Measurements from ENCODE around the gene SMIM38.

DNA sequence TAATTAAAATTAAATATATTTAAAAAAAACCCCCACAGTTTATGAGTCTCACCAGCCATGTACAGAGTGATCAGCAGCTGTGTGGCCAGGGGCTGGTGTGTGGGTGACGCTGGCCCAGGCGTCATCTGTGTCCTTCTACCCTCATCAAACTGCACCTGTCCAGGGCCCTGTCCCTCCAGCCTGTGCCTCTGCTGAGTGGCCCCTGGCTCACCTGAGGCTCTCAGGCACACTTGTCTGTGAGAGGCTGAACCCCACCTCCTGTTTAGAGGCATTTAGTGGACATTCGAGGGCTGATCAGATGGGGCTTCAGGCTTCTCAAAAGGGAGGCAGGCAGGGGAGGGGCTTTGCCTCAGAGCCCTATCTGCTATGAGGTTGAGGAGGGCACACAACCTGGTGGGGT is 29.9 kb upstream of the SMIM38 start:
- TF ChIP-seq, protein P1, sequence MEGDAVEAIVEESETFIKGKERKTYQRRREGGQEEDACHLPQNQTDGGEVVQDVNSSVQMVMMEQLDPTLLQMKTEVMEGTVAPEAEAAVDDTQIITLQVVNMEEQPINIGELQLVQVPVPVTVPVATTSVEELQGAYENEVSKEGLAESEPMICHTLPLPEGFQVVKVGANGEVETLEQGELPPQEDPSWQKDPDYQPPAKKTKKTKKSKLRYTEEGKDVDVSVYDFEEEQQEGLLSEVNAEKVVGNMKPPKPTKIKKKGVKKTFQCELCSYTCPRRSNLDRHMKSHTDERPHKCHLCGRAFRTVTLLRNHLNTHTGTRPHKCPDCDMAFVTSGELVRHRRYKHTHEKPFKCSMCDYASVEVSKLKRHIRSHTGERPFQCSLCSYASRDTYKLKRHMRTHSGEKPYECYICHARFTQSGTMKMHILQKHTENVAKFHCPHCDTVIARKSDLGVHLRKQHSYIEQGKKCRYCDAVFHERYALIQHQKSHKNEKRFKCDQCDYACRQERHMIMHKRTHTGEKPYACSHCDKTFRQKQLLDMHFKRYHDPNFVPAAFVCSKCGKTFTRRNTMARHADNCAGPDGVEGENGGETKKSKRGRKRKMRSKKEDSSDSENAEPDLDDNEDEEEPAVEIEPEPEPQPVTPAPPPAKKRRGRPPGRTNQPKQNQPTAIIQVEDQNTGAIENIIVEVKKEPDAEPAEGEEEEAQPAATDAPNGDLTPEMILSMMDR (IDR thresholded peaks at IDR 0.05; ENCODE audit: low read length) = no peak
- TF ChIP-seq EZH2 (IDR thresholded peaks at IDR 0.05; ENCODE audit: borderline replicate concordance, low read length) = no peak
